Stimulated activated CD8-positive, alpha-beta memory T cell treated with anti-CD3 and anti-CD28 coated beads, Interleukin-7, amount 100 ng/mL, for 4 hours (primary cell): ENCODE measurements around the gene BMPR1A.
A peak's percentile ranks its signal among the peaks of the same experiment; 100 is the strongest.

ENCODE experiments used
- DNase-seq, 2 donors: peaks; one replicate each; pipeline ENCODE4 v3.0.0-alpha.2; 2020; ENCODE audit warnings: low read depth in 2 of 2

The BMPR1A gene

DNA sequence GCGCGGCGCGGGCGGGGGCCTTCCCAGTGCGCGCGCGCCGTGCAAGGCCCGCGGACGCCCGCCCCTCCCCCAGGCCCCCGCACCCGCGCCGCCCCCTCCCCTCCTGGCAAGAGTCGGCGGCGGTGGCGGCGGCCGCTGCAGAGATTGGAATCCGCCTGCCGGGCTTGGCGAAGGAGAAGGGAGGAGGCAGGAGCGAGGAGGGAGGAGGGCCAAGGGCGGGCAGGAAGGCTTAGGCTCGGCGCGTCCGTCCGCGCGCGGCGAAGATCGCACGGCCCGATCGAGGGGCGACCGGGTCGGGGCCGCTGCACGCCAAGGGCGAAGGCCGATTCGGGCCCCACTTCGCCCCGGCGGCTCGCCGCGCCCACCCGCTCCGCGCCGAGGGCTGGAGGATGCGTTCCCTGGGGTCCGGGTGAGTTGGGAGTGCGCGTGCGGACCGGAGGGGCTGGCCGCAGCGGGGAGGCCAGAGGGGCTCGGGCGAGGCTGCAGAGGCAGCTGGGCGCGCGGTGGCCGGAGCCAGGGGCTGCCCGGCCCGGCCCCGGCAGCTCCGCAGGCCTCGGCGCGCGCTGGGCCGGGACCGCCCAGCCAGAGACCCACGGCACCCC, at the start of gene BMPR1A:
Gene BMPR1A (plus strand): TSS at position 109 of the 602 bp plus-strand sequence. CDS start 119,400 bp downstream, outside the sequence.
- peak in 1 of 2 donors; percentile 1 for DNase-seq

- no peak for DNase-seq
These were observed 49.4 kb upstream of the BMPR1A start for GRCh38 chr10:86706977-86707376.

DNA sequence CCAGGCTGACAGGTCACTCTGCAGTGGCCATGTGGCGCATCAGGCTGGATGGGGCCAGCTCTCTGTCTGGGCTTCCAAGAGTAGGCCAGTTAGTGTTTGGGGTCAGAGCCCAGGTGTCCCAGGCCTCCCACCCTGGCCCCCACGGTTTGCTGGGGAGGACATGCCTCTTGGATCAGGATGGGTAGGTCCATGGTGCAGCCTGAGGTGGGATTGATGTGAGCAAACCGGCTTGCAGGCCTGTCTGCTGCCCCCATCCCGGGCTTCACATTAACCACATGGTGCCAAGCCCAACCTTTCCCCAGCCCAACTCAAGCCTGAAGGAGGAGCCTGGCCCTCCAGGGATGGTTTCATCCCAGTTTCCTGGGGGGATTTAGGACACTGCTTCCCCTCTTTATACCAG, 48.9 kb upstream of the BMPR1A start:
- DNase-seq, result no peak

DNA sequence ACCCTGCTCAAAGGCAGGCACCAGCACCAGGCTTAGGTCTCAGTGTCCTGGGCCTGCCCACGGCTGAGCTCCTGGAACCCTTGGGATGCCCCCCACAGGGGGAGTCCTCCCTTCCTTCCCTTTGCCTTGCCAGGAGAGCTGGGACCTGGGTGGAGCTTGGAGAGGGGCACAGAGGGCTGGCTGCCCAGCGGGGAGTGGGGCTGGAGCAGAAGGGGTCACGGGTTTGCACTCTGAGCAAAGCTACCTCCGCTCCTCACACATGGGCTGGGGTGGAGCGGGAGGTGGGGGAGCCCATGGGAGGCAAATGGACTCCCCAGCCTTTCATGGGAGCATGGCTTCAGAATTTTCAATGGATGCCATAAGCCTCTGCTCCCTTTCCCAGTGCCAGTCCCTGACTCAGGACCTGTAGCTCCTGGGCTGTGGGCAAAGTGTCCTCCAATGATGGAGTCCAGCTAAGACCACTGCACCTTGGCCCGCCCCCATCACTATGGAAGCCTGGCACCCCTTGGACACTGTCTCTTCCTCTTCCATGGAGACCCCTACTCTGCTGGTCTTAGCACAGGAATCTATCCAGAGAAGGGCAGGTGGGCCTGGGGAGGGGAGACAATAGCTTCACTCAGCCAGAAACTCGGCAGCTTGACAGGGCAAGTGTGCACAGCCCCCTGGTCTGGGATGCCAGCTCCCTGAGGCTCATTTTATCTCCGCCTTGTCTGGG, 48.2 kb upstream of the BMPR1A start:
- no peak for DNase-seq

DNA sequence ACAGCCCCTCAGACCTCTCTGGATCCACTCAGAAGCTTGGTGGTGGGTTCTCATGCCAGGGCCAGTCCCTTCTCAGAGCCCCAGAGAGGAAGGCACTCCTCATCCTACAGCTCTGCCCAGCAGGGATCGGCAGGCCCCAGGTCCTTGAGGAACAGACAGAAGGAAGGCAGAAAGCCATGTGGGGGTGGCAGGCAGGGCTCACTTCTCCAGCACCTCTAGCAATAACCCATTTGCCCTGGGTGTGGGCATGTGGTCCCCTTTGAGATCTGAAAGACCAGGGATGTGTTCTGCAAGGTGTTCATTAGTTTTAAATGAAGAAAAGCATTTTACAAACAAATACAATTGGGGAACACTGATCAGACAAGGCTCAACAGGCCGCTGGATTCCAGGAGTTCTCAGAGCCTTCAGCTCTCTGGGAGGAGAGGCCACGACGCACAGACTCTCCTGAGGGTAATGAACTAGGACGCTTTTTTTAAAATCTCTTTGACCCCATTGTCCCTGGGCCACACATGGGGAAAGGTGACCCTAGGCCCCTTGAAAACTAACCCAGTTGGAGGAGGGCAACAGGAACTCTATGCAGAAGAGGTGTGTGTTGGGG, 47.5 kb upstream of the BMPR1A start:
- no peak for DNase-seq

GRCh38 chr10:86709396-86710185, 46.8 kb upstream of the BMPR1A start:
- no peak for DNase-seq

- peak; percentile 54 to 78 for DNase-seq
These were observed 45.4 kb upstream of the BMPR1A start for GRCh38 chr10:86710987-86711512.

DNA sequence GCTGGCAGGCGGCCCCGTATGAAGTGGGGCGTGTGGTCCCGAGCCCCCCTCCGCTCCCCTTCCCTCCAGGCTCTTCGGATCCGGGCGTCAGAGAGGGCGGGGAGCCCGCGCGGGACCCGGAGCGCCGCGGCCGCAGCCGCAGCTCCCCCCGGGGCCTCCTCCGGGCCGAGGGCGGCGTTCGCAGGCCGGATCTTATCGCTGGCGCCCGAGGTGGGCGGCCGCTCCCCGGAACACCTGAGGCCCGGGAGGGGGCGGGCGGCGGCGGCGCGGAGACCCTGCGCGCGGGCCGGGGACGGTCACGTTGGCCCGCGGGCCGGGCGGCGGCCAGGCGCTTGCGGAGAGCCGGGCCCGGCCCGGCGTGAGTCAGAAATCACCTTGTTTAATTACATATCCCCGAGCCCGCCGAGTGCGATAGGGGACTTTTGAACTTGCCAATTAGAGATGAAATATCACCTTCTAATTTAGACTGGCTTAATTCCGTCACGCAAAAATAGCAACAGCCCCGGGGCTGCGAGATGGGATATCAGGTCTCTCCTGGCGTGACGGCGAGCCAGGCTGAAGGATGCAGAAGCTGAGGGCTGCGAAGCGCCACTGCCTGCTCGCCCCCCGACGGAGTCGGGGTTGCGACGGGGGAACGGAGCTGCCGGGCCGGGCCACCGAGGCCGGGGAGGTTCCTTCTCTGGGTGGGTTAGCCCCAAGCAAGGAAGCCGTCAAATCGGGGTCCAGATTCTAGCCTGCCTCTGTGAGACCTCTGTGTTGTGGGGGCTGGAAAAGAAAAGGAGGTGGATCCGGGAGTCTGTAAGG, 44.7 kb upstream of the BMPR1A start:
- peak; percentile 10 to 45 for DNase-seq

DNA sequence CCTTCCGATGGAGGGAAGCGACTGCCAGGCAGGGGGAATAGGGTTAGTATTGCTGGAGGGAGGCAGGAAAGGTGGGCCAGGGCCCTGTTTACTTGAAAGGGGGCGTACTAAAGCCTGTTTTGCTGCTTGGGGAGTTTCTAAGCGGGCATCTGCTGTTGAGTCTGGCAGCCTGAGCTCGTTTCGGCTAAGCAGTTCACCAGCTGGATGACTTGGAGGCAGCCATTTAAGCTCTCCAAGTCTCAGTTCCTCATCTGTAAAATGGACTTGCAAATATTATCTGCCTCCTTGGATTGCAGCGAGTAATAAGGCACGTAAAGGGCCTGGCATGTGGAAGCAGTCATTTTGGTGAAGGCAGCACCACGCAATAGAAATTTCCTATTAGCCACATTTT, 44.1 kb upstream of the BMPR1A start:
- DNase-seq, result no peak

- DNase-seq, result no peak
These were observed 41.1 kb upstream of the BMPR1A start for GRCh38 chr10:86715156-86715795.

GRCh38 chr10:86715836-86716235, 40.6 kb upstream of the BMPR1A start:
- no peak for DNase-seq

DNA sequence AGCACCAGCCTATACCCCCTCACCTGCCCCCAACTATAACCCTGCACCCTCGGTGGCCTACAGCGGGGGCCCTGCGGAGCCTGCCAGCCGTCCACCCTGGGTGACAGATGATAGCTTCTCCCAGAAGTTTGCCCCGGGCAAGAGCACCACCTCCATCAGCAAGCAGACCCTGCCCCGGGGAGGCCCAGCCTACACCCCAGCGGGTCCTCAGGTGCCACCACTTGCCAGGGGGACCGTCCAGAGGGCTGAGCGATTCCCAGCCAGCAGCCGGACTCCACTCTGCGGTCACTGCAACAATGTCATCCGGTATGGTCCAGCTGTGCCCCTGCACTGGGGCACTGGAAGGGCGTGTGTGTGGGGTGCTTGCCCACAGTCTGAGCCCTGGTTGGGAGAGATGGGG, 40.0 kb upstream of the BMPR1A start:
- DNase-seq, result no peak

DNA sequence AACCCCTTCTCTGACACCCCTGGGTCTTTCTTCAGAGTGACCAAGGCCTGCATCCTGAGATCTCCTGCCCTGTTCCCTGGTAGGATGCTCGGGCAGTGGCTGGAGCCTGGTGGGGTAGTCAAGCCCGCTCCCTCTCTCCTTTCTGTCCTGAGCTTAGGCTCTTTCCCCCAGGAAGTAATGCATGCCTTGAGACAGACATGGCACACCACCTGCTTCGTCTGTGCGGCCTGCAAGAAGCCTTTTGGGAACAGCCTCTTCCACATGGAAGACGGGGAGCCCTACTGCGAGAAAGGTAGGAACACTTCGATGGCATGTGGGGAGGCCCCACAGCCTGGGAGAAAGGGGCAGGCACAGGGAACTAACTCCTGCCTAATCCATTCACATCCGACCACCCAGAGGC, 37.9 kb upstream of the BMPR1A start:
- DNase-seq, result no peak

GRCh38 chr10:86721232-86721631, 35.2 kb upstream of the BMPR1A start:
- DNase-seq, result no peak

GRCh38 chr10:86723009-86723408, 33.4 kb upstream of the BMPR1A start:
- no peak for DNase-seq

DNA sequence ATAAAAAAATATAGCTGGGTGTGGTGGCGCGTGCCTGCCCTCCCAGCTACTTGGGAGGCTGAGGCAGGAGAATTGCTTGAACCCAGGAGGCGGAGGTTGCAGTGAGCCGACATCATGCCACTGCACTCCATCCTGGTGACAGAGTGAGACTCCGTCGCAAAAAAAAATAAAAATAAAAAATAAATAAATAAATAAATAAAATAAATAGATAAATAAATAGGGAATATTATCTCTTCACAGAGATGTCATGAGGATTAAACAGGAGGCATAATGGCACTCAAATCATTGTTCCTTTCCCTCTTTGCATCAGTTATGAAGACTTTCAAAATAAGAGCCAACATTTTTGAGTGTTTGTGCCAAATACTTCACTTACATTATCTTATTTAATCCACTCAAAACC, 32.0 kb upstream of the BMPR1A start:
- DNase-seq, result no peak

DNA sequence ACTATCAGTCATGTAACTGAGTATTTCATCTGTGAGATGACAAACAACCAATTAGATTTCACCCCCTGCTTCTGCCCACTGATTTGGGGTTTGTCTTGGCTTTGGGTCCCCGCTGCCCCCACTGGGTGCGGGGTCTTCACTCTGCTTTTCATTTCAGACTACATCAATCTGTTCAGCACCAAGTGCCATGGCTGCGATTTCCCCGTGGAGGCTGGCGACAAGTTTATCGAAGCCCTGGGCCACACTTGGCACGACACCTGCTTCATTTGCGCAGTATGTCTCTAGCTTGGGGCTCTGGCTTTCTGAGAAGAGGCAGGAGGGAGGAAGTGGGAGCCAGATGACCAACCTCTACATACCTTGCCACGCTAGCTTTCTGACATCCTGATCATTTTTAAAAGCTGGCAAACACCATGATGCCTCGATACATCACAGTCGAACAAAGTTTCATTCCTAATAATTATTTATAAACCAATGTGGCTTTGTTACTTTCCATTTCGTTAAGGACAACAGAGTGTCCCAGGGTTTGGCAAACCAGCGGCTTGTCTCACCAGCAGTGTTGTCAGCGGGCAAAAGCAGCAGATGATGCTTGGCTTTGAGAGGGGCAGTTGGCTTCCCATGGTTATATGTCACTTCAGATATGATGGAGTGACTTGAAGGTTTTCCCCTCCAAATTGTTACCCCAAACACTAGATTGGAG, 30.3 kb upstream of the BMPR1A start:
- no peak for DNase-seq

- DNase-seq, result no peak
These were observed 29.8 kb upstream of the BMPR1A start for GRCh38 chr10:86726677-86726999.

DNA sequence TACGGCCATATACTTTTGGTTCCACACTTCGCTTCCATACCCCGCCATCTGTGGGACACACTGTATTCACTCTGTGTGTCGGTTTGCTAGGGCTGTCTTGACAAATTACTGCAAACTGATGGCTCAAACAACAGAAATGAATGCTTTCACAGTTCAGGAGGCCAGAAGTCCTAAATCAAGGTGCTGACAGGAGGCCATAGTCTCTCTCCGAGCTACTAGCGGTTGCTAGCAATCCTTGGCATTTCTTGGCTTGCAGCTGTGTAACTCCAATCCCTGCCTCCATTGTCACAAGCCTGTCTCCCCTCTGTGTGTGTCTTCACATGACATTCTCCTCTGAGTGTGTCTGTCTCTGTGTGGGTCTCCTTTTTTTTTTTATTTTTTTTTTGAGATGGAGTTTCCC, 28.9 kb upstream of the BMPR1A start:
- no peak for DNase-seq

DNA sequence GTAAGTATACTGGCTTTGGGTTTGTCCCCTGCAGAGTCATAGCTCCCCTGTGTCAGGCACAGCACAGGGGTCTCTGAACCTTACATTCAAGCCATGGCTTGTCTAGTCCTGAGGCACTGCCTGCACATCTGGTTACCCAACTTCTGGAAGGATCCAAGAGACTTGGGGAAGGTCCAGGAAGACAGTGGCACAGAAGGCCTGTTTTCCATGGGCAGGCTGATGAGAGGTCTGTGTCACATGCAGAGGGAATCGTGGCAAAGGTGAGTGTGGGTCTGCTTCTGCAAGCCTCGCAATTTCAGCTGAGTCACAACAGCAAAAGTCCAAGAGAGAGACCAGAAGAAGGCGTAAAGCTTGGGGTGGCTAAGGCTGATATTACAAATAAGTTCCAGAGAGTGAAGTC, 28.4 kb upstream of the BMPR1A start:
- DNase-seq, result no peak
